SK-N-SH (cell line): ENCODE measurements around the gene KLF15.

Experiments used
- RFX5 ChIP-seq: IDR thresholded peaks from 2 replicates; pipeline ENCODE4 v1.6.1; 2012; ENCODE audit warnings: mild to moderate bottlenecking, improper control_type of control experiment, low read length
- SMC3 ChIP-seq: IDR thresholded peaks from 2 replicates; pipeline ENCODE4 v1.6.1; 2012; ENCODE audit warnings: low read depth, low read length, improper control_type of control experiment
- TF ChIP-seq, protein P1 (sequence below): fragments of 200-600 bp; sonication (generic); IDR thresholded peaks from 2 replicates; pipeline ENCODE4 v1.6.1; 2017; ENCODE audit warnings: antibody characterized with exemption, mild to moderate bottlenecking, moderate library complexity

DNA sequence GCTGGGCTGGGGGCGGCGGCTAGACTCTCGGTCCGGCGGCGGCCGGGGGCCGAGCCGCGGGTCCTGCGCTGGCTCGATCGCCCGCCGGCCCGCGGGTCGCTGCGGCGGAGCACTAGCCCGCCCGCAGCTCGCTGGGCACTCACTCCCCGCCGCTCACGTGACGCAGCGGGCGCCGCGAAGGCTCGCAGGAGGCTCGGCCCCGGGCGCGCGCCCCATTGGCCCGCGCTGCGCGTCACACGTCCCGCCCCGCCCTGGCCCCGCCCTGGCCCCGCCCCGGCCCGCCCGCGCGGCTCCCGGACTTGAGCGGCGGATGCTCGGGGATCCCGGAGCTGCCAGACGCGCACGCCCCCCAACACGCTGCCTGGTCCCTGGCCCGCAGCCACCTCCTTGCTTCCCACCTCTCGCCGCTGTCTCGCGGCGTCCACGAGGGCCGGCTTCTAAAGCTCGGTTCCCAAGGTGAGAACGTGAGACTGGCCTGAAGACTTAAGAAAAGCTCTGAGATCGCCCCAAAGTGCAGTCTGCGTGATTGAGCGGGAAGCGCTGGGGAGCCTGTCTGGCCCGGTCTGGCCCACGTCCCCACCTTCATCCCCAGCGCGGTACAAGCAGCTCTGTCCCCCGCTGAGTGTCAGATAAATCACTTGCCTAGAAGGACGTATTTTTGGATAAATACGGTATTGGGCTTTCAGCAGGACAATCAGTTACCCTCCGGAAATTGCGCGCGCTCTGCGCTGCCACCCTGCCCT is at the start of gene KLF15:
- no peak for TF ChIP-seq RFX5
- TF ChIP-seq, protein P1, sequence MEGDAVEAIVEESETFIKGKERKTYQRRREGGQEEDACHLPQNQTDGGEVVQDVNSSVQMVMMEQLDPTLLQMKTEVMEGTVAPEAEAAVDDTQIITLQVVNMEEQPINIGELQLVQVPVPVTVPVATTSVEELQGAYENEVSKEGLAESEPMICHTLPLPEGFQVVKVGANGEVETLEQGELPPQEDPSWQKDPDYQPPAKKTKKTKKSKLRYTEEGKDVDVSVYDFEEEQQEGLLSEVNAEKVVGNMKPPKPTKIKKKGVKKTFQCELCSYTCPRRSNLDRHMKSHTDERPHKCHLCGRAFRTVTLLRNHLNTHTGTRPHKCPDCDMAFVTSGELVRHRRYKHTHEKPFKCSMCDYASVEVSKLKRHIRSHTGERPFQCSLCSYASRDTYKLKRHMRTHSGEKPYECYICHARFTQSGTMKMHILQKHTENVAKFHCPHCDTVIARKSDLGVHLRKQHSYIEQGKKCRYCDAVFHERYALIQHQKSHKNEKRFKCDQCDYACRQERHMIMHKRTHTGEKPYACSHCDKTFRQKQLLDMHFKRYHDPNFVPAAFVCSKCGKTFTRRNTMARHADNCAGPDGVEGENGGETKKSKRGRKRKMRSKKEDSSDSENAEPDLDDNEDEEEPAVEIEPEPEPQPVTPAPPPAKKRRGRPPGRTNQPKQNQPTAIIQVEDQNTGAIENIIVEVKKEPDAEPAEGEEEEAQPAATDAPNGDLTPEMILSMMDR: no peak
- no peak for TF ChIP-seq SMC3
